ENCODE results near the gene STRC.
"Not testable (repeated sequence)": the region's sequence is repeated elsewhere in the genome, so short reads cannot be mapped to it uniquely, and the experiment has no call there.

STRC gene

GRCh38 chr15:43562753-43563152 is 55.8 kb downstream of the STRC start:
- not testable (repeated sequence) for DNase-seq

GRCh38 chr15:43552986-43553385 is 65.6 kb downstream of the STRC start:
- no peak for DNase-seq

- DNase-seq: no peak
Measured at GRCh38 chr15:43552256-43552655, 66.3 kb downstream of the STRC start.

- DNase-seq: no peak
Measured at GRCh38 chr15:43550527-43551363, 67.9 kb downstream of the STRC start.

Measured in NCI-H187 treated with DMSO at 0.1 percent for 48 hours (cell line).